GM12872 (cell line): Measurements from ENCODE around the gene C3orf49.

ENCODE experiments used
- TF ChIP-seq, protein P1 (sequence below): IDR thresholded peaks from 3 replicates; pipeline ENCODE4 v1.5.1; 2011; ENCODE audit warnings: low read depth, mild to moderate bottlenecking, low read length, moderate library complexity; ENCODE audit not compliant: insufficient read depth

Gene C3orf49

GRCh38 chr3:63847718-63848450 is 28.8 kb downstream of the C3orf49 start:
- TF ChIP-seq, protein P1, sequence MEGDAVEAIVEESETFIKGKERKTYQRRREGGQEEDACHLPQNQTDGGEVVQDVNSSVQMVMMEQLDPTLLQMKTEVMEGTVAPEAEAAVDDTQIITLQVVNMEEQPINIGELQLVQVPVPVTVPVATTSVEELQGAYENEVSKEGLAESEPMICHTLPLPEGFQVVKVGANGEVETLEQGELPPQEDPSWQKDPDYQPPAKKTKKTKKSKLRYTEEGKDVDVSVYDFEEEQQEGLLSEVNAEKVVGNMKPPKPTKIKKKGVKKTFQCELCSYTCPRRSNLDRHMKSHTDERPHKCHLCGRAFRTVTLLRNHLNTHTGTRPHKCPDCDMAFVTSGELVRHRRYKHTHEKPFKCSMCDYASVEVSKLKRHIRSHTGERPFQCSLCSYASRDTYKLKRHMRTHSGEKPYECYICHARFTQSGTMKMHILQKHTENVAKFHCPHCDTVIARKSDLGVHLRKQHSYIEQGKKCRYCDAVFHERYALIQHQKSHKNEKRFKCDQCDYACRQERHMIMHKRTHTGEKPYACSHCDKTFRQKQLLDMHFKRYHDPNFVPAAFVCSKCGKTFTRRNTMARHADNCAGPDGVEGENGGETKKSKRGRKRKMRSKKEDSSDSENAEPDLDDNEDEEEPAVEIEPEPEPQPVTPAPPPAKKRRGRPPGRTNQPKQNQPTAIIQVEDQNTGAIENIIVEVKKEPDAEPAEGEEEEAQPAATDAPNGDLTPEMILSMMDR = no peak

- TF ChIP-seq, protein P1 = no peak
Observed at GRCh38 chr3:63849175-63849574, 30.1 kb downstream of the C3orf49 start.

GRCh38 chr3:63851287-63851686 is 32.2 kb downstream of the C3orf49 start:
- TF ChIP-seq, protein P1 = no peak

DNA sequence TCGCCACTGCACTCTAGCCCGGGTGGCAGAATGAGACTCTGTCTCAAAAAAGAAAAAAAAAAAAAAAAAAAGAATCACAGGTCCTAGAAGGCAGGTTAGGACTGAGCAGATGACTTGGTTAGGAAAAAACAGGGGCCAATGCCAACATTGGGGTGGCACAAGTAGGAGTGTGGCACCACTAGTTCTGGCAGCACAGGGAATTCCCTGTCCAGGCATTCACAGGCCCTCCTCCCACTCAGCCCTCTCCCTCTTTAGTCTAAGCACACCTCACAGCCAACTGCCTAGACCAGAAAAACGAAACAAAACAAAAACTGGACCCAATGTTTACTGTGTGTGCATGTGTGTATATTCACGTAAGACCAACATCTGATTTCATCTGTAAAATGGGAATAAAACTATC is 34.0 kb downstream of the C3orf49 start:
- TF ChIP-seq, protein P1 = no peak

- TF ChIP-seq, protein P1 = no peak
Observed at GRCh38 chr3:63855333-63855940, 36.3 kb downstream of the C3orf49 start.

- TF ChIP-seq, protein P1 = no peak
Observed at GRCh38 chr3:63857311-63857710, 38.2 kb downstream of the C3orf49 start.

GRCh38 chr3:63860776-63861175 is 41.7 kb downstream of the C3orf49 start:
- TF ChIP-seq, protein P1 = no peak
